ENCODE measurements around the gene SPATA31D4. TPM values are rescaled to one million over a fixed set of nuclear protein-coding genes. Genes with fewer than 3 reads are reported as not detected.

The SPATA31D4 gene
- total RNA-seq, 1 donor from 2014 or later = not detected

GRCh38 chr9:81953096-81953495 lies 24.9 kb downstream of the SPATA31D4 start:
- no peak for DNase-seq (ENCODE audit: low read depth, low spot score)
- Mint-ChIP-seq H3K4me1 (no peaks in the 10 kb centered on the region), H3K27ac (ENCODE audit: unreplicated experiment) (no peak overlapping the region), H3K9me3 (peaks cover 16% of the 10 kb centered on the region), H3K4me3 (no peak overlapping the region), H3K27me3 (ENCODE audit: low read depth) (no peaks in the 10 kb centered on the region), H3K36me3 (ENCODE audit: low read depth) (peaks cover 19% of the 10 kb centered on the region)
- TF ChIP-seq CTCF (conservative IDR thresholded peaks at IDR 0.05) = no peak

DNA sequence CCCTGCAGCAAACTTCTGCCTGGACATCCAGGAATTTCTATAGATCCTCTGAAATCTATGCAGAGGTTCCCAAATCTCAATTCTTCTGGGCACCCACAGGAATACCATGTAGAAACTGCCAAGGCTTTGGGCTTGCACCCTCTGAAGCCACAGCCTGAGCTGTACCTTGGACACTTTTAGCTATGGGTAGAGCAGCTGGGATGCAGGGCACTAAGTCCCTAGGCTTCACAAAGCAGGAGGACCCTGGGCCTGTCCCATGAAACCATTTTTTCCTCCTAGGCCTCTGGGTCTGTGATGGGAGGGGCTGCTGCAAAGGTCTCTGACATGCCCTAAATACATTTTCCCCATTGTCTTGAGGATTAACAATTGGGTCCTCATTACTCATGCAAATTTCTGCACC lies 27.4 kb downstream of the SPATA31D4 start:
- Mint-ChIP-seq H3K27ac (ENCODE audit: unreplicated experiment) (no peak overlapping the region), H3K4me1 (no peaks in the 10 kb centered on the region), H3K36me3 (ENCODE audit: low read depth) (peaks cover 19% of the 10 kb centered on the region), H3K27me3 (ENCODE audit: low read depth) (no peaks in the 10 kb centered on the region), H3K9me3 (peaks cover 16% of the 10 kb centered on the region), H3K4me3 (no peak overlapping the region)
- no peak for DNase-seq (ENCODE audit: low read depth, low spot score)
- no peak for TF ChIP-seq CTCF (conservative IDR thresholded peaks at IDR 0.05)

- H3K27me3 Mint-ChIP-seq (ENCODE audit: low read depth) = no peaks in the 10 kb centered on the region
These were observed 36.3 kb downstream of the SPATA31D4 start for GRCh38 chr9:81964218-81965171.

DNA sequence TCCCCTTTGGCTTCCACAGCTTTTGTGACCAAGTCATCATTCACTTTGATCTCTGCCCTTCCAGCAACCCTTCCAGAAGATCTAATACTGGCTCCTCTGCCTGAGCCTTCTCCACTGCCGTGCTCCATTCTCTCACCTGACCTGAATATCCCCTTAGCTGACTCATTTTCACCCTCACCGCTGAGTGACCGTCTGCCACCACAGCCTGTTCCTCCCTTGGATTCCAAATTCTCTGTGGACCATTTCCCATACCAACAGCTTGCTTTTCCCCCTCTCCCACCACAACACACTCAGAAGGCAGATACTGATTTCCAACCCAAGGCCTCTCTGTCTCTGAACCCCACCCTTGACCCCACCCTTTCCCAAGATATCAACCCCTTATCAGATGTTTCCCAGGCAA lies 39.8 kb downstream of the SPATA31D4 start:
- no peak for DNase-seq (ENCODE audit: low read depth, low spot score)
- Mint-ChIP-seq H3K4me3 (no peak overlapping the region), H3K4me1 (no peaks in the 10 kb centered on the region), H3K9me3 (peaks cover 20% of the 10 kb centered on the region), H3K36me3 (ENCODE audit: low read depth) (no peaks in the 10 kb centered on the region), H3K27me3 (ENCODE audit: low read depth) (no peaks in the 10 kb centered on the region), H3K27ac (ENCODE audit: unreplicated experiment) (no peak overlapping the region)
- no peak for TF ChIP-seq CTCF (conservative IDR thresholded peaks at IDR 0.05)

More at GRCh38 chr9:81964218-81965171, 36.3 kb downstream of the SPATA31D4 start:
- Mint-ChIP-seq H3K27ac (ENCODE audit: unreplicated experiment) (no peak overlapping the region), H3K4me1 (no peaks in the 10 kb centered on the region), H3K4me3 (no peak overlapping the region), H3K9me3 (peaks cover 12% of the 10 kb centered on the region), H3K36me3 (ENCODE audit: low read depth) (no peaks in the 10 kb centered on the region)
- DNase-seq (ENCODE audit: low read depth, low spot score) = no peak
- no peak for TF ChIP-seq CTCF (conservative IDR thresholded peaks at IDR 0.05)

- Mint-ChIP-seq H3K9me3 (peaks cover 24% of the 10 kb centered on the region), H3K4me1 (no peaks in the 10 kb centered on the region), H3K36me3 (ENCODE audit: low read depth) (no peaks in the 10 kb centered on the region), H3K4me3 (no peak overlapping the region), H3K27me3 (ENCODE audit: low read depth) (no peaks in the 10 kb centered on the region), H3K27ac (ENCODE audit: unreplicated experiment) (no peak overlapping the region)
- TF ChIP-seq CTCF (conservative IDR thresholded peaks at IDR 0.05) = no peak
- no peak for DNase-seq (ENCODE audit: low read depth, low spot score)
These were observed 41.7 kb downstream of the SPATA31D4 start for GRCh38 chr9:81969971-81970370.

Measured in neural crest cell (in vitro differentiated cells).